SHP77 (cell line): ENCODE results near the gene STX4.

Experiments
- DNase-seq, 2 experiments: peaks; one replicate each; lab custom pipeline; 2025; lab: John Stamatoyannopoulos, UW

STX4 gene

GRCh38 chr16:31083556-31083955 lies 50.2 kb downstream of the STX4 start:
- DNase-seq, result no peak

GRCh38 chr16:31083981-31084380 lies 50.6 kb downstream of the STX4 start:
- DNase-seq, result no peak

GRCh38 chr16:31084584-31085302 lies 51.4 kb downstream of the STX4 start:
- no peak for DNase-seq

- DNase-seq, result no peak
These were observed 52.1 kb downstream of the STX4 start for GRCh38 chr16:31085411-31085810.

- DNase-seq, result no peak
These were observed 52.7 kb downstream of the STX4 start for GRCh38 chr16:31085873-31086628.

- no peak for DNase-seq
These were observed 53.2 kb downstream of the STX4 start for GRCh38 chr16:31086629-31086906.

- DNase-seq, result no peak
These were observed 54.1 kb downstream of the STX4 start for GRCh38 chr16:31087481-31087880.

GRCh38 chr16:31087971-31088370 lies 54.6 kb downstream of the STX4 start:
- DNase-seq, result no peak

- peak; percentile 43 to 53 for DNase-seq
These were observed 55.3 kb downstream of the STX4 start, which contains the start of gene PRSS53 for GRCh38 chr16:31088459-31089183. PRSS53 (minus strand) TSS chr16:31088943; CDS start chr16:31088809, 134 bp downstream.

GRCh38 chr16:31089199-31089598 lies 55.8 kb downstream of the STX4 start:
- no peak for DNase-seq
